Activated CD4-positive, alpha-beta T cell treated with anti-CD3 and anti-CD28 coated beads for 36 hours (primary cell): ENCODE data around the gene SLC8B1. TPM values are rescaled to one million over a fixed set of nuclear protein-coding genes. Genes with fewer than 3 reads are reported as not detected.

Experiments
- ATAC-seq: fragments of 200-7000 bp; cut with Tn5 transposase; one replicate; pipeline ENCODE4 v1.10.0; 2021; ENCODE audit warnings: mild to moderate bottlenecking, moderate library complexity
- CTCF ChIA-PET: fragments of 350-600 bp; sonication (Branson Sonifier 250); formaldehyde crosslinking; loops from one replicate; lab custom pipeline; 2021; ENCODE audit warnings: antibody characterized with exemption; lab: Charles Lee
- POLR2A ChIA-PET: fragments of 350-600 bp; sonication (Branson Sonifier 250); formaldehyde crosslinking; loops from one replicate; lab custom pipeline; 2021; ENCODE audit warnings: antibody characterized with exemption, inconsistent platforms; lab: Charles Lee
- DNase-seq: peaks from one replicate; pipeline ENCODE4 v3.0.0-alpha.2; 2020
- H3K27ac Mint-ChIP-seq: one replicate; pipeline ENCODE4 v1.8.0; 2021; ENCODE audit warnings: mixed read lengths
- H3K27me3 Mint-ChIP-seq: one replicate; pipeline ENCODE4 v1.8.0; 2021; ENCODE audit warnings: mixed read lengths
- H3K36me3 Mint-ChIP-seq: one replicate; pipeline ENCODE4 v1.8.0; 2021; ENCODE audit warnings: low read depth, mixed read lengths
- H3K4me1 Mint-ChIP-seq: one replicate; pipeline ENCODE4 v1.8.0; 2021; ENCODE audit warnings: mixed read lengths
- H3K4me3 Mint-ChIP-seq: one replicate; pipeline ENCODE4 v1.8.0; 2021; ENCODE audit warnings: mild to moderate bottlenecking, moderate library complexity, mixed read lengths
- H3K9me3 Mint-ChIP-seq: one replicate; pipeline ENCODE4 v1.8.0; 2021; ENCODE audit warnings: low read depth, mixed read lengths
- intact Hi-C, 2 experiments: fragments of 100-400 bp; cut with DNase I in 1 of 2; cut with micrococcal nuclease in 1 of 2; formaldehyde crosslinking; loops; one replicate each; pipeline versions ENCODE4 v1.14.2 to v1.15.1; 2022 to 2024; cut with DNase I, micrococcal nuclease
- total RNA-seq, 2 experiments: library from RNA; stranded (reverse); gene quantifications; one replicate each; pipeline ENCODE4 v1.2.3, GENCODE V29; 2021

The SLC8B1 gene
- total RNA-seq, 2 experiments from 2014 or later = 17.9 to 19.4 TPM

- H3K27me3 Mint-ChIP-seq = peaks cover 4% of the 10 kb centered on the region
- H3K4me1 Mint-ChIP-seq = peaks cover 2% of the 10 kb centered on the region
- no peak overlapping the region for H3K27ac Mint-ChIP-seq
- DNase-seq = no peak
- ATAC-seq = no peak
- no peaks in the 10 kb centered on the region for H3K9me3 Mint-ChIP-seq
- intact Hi-C loops = no loop called here
- POLR2A ChIA-PET = interaction anchor here (0.5 kb wide), 1 partner anchor 397 kb away, joined by 3 read pairs; no protein-coding TSS in a partner anchor
- CTCF ChIA-PET = interaction anchor here (1.2 kb wide), 1 partner anchor 196 kb away, joined by 3 read pairs; no protein-coding TSS in a partner anchor
- no peaks in the 10 kb centered on the region for H3K36me3 Mint-ChIP-seq
- no peak overlapping the region for H3K4me3 Mint-ChIP-seq
These were observed 14.1 kb upstream of the SLC8B1 start for GRCh38 chr12:113348849-113349536.

GRCh38 chr12:113347892-113348291, 13.0 kb upstream of the SLC8B1 start:
- ATAC-seq (no peak), DNase-seq (no peak)
- Mint-ChIP-seq H3K36me3 (no peaks in the 10 kb centered on the region), H3K4me3 (no peak overlapping the region), H3K9me3 (no peaks in the 10 kb centered on the region), H3K27me3 (peaks cover 4% of the 10 kb centered on the region), H3K27ac (no peak overlapping the region), H3K4me1 (peaks cover 2% of the 10 kb centered on the region)
- intact Hi-C loops = no loop called here
- ChIA-PET CTCF (no interaction called here), POLR2A (no interaction called here)

GRCh38 chr12:113347107-113347506, 12.2 kb upstream of the SLC8B1 start:
- no peak for ATAC-seq
- POLR2A ChIA-PET = no interaction called here

GRCh38 chr12:113346353-113346752, 11.4 kb upstream of the SLC8B1 start:
- intact Hi-C loops = no loop called here
- Mint-ChIP-seq H3K36me3 (no peaks in the 10 kb centered on the region), H3K4me1 (peaks cover 2% of the 10 kb centered on the region), H3K27me3 (peaks cover 4% of the 10 kb centered on the region), H3K9me3 (no peaks in the 10 kb centered on the region), H3K4me3 (no peak overlapping the region), H3K27ac (no peak overlapping the region)
- DNase-seq = no peak
- ChIA-PET CTCF (no interaction called here), POLR2A (no interaction called here)
- no peak for ATAC-seq

More at GRCh38 chr12:113347107-113347506, 12.2 kb upstream of the SLC8B1 start:
- intact Hi-C loops = no loop called here
- no peak overlapping the region for H3K4me3 Mint-ChIP-seq
- no peaks in the 10 kb centered on the region for H3K9me3 Mint-ChIP-seq
- no peak overlapping the region for H3K27ac Mint-ChIP-seq
- peaks cover 2% of the 10 kb centered on the region for H3K4me1 Mint-ChIP-seq
- CTCF ChIA-PET = no interaction called here
- DNase-seq = no peak
- no peaks in the 10 kb centered on the region for H3K36me3 Mint-ChIP-seq
- H3K27me3 Mint-ChIP-seq = peaks cover 4% of the 10 kb centered on the region

- H3K9me3 Mint-ChIP-seq = no peaks in the 10 kb centered on the region
- no peak overlapping the region for H3K4me3 Mint-ChIP-seq
- intact Hi-C loops = no loop called here
- H3K27me3 Mint-ChIP-seq = peaks cover under 1% of the 10 kb centered on the region
- POLR2A ChIA-PET = no interaction called here
- DNase-seq = no peak
- no peak for ATAC-seq
- CTCF ChIA-PET = no interaction called here
- H3K27ac Mint-ChIP-seq = no peak overlapping the region
- no peaks in the 10 kb centered on the region for H3K36me3 Mint-ChIP-seq
- no peaks in the 10 kb centered on the region for H3K4me1 Mint-ChIP-seq
These were observed 10.4 kb upstream of the SLC8B1 start for GRCh38 chr12:113345318-113345717.

- no peak for ATAC-seq
- ChIA-PET POLR2A (no interaction called here), CTCF (no interaction called here)
- DNase-seq = no peak
- Mint-ChIP-seq H3K4me1 (no peaks in the 10 kb centered on the region), H3K27ac (no peak overlapping the region), H3K36me3 (no peaks in the 10 kb centered on the region), H3K4me3 (no peak overlapping the region), H3K27me3 (no peaks in the 10 kb centered on the region), H3K9me3 (no peaks in the 10 kb centered on the region)
- intact Hi-C loops = no loop called here
These were observed 6.6 kb upstream of the SLC8B1 start for GRCh38 chr12:113341535-113341934.

GRCh38 chr12:113340061-113340460, 5.2 kb upstream of the SLC8B1 start:
- no peaks in the 10 kb centered on the region for H3K27me3 Mint-ChIP-seq
- H3K4me3 Mint-ChIP-seq = no peak overlapping the region
- H3K4me1 Mint-ChIP-seq = no peaks in the 10 kb centered on the region
- no peaks in the 10 kb centered on the region for H3K9me3 Mint-ChIP-seq
- DNase-seq (no peak), ATAC-seq (no peak)
- CTCF ChIA-PET = no interaction called here
- POLR2A ChIA-PET = no interaction called here
- intact Hi-C loops = no loop called here
- no peaks in the 10 kb centered on the region for H3K36me3 Mint-ChIP-seq
- H3K27ac Mint-ChIP-seq = no peak overlapping the region

- Mint-ChIP-seq H3K4me1 (no peaks in the 10 kb centered on the region), H3K9me3 (no peaks in the 10 kb centered on the region), H3K27ac (no peak overlapping the region), H3K36me3 (no peaks in the 10 kb centered on the region), H3K4me3 (no peak overlapping the region), H3K27me3 (no peaks in the 10 kb centered on the region)
- ATAC-seq (no peak), DNase-seq (no peak)
- CTCF ChIA-PET = no interaction called here
- POLR2A ChIA-PET = no interaction called here
- intact Hi-C loops = loop anchor here in 1 of 2 experiments (10.0 kb wide), 1 partner anchor 155 kb away; the partner anchor contains the start of genes DDX54 and RITA1
These were observed 4.6 kb upstream of the SLC8B1 start for GRCh38 chr12:113339540-113339939.

GRCh38 chr12:113333877-113334785, 778 bp downstream of the SLC8B1 start:
- DNase-seq = peak; percentile 17
- POLR2A ChIA-PET = interaction anchor here (0.6 kb wide), 1 partner anchor 468 kb away, joined by 3 read pairs; no protein-coding TSS in a partner anchor
- Mint-ChIP-seq H3K4me1 (peaks cover 20% of the 10 kb centered on the region), H3K9me3 (no peaks in the 10 kb centered on the region), H3K27ac (peak overlapping the region; percentile 76), H3K27me3 (no peaks in the 10 kb centered on the region), H3K4me3 (peak overlapping the region; percentile 89), H3K36me3 (peaks cover 14% of the 10 kb centered on the region)
- CTCF ChIA-PET = interaction anchor here (1.0 to 1.2 kb wide), 4 partner anchors 91 to 159 kb away, joined by 3 to 4 read pairs (median 3); no protein-coding TSS in a partner anchor
- intact Hi-C loops = loop anchor here (1.0 to 10.0 kb wide), 4 partner anchors 91 to 633 kb away; partner anchors contain the start of genes DDX54 (in 1 of the 2), RBM19 (in 1 of the 2) and RITA1 (in 1 of the 2)
- peak; percentile 14 for ATAC-seq

GRCh38 chr12:113333418-113333750, 1.5 kb downstream of the SLC8B1 start:
- ATAC-seq = no peak

More at GRCh38 chr12:113333418-113333750, 1.5 kb downstream of the SLC8B1 start:
- CTCF ChIA-PET = interaction anchor here (0.6 to 1.1 kb wide), 2 partner anchors 100 to 738 kb away, joined by 3 read pairs; no protein-coding TSS in a partner anchor
- H3K36me3 Mint-ChIP-seq = peaks cover 16% of the 10 kb centered on the region
- H3K4me3 Mint-ChIP-seq = peak overlapping the region; percentile 89
- intact Hi-C loops = loop anchor here in 1 of 2 experiments (10.0 kb wide), 1 partner anchor 149 kb away; the partner anchor contains the start of genes DDX54 and RITA1
- no peaks in the 10 kb centered on the region for H3K27me3 Mint-ChIP-seq
- POLR2A ChIA-PET = interaction anchor here (0.8 kb wide), 1 partner anchor 35 kb away, joined by 3 read pairs; no protein-coding TSS in a partner anchor
- peaks cover 25% of the 10 kb centered on the region for H3K4me1 Mint-ChIP-seq
- no peak overlapping the region for H3K27ac Mint-ChIP-seq
- no peak for DNase-seq
- no peaks in the 10 kb centered on the region for H3K9me3 Mint-ChIP-seq
